Glutamatergic neuron (in vitro differentiated cells): ENCODE results near the gene KIAA0232. TPM values are rescaled to one million over a fixed set of nuclear protein-coding genes. Genes with fewer than 3 reads are reported as not detected.

Experiments used
- DNase-seq: peaks from one replicate; pipeline ENCODE4 v3.0.0; 2022
- H3K27ac Mint-ChIP-seq: one replicate; pipeline ENCODE4 v1.8.0; 2020; ENCODE audit warnings: mild to moderate bottlenecking, mixed read lengths, inconsistent platforms; ENCODE audit not compliant: unreplicated experiment
- H3K27me3 Mint-ChIP-seq: one replicate; pipeline ENCODE4 v1.8.0; 2020; ENCODE audit warnings: mild to moderate bottlenecking, moderate library complexity, mixed read lengths, inconsistent platforms; ENCODE audit not compliant: unreplicated experiment
- H3K36me3 Mint-ChIP-seq: one replicate; pipeline ENCODE4 v1.8.0; 2020; ENCODE audit warnings: mild to moderate bottlenecking, mixed read lengths, inconsistent platforms; ENCODE audit not compliant: unreplicated experiment
- H3K4me1 Mint-ChIP-seq: one replicate; pipeline ENCODE4 v1.8.0; 2020; ENCODE audit warnings: mild to moderate bottlenecking, low read depth, mixed read lengths, inconsistent platforms; ENCODE audit not compliant: unreplicated experiment
- H3K4me3 Mint-ChIP-seq: one replicate; pipeline ENCODE4 v1.8.0; 2020; ENCODE audit warnings: mild to moderate bottlenecking, mixed read lengths, inconsistent platforms; ENCODE audit not compliant: unreplicated experiment
- H3K9me3 Mint-ChIP-seq: one replicate; pipeline ENCODE4 v1.8.0; 2020; ENCODE audit warnings: mild to moderate bottlenecking, moderate library complexity, mixed read lengths, inconsistent platforms; ENCODE audit not compliant: unreplicated experiment
- CTCF ChIP-seq: fragments of 200-600 bp; sonication (generic); IDR thresholded peaks from one replicate; pipeline ENCODE4 v1.5.0; 2021; ENCODE audit not compliant: partially characterized antibody, unreplicated experiment
- total RNA-seq: library from RNA; stranded (reverse); fragmentation: NEBNext Ultra II Directional; extraction: Animal tissue kit (Norgen Biotek cat#: 25700); gene quantifications from one replicate; pipeline ENCODE4 v1.2.1, GENCODE V29; 2021; ENCODE audit not compliant: unreplicated experiment

Gene KIAA0232
- total RNA-seq, 1 donor from 2014 or later: 64.4 TPM

- H3K27ac Mint-ChIP-seq: no peak overlapping the region
- peaks cover 3% of the 10 kb centered on the region for H3K27me3 Mint-ChIP-seq
- no peak overlapping the region for H3K4me3 Mint-ChIP-seq
- H3K4me1 Mint-ChIP-seq: peaks cover 40% of the 10 kb centered on the region
- DNase-seq: no peak
- TF ChIP-seq CTCF: no peak
- H3K36me3 Mint-ChIP-seq: no peaks in the 10 kb centered on the region
- peaks cover 4% of the 10 kb centered on the region for H3K9me3 Mint-ChIP-seq
Observed at GRCh38 chr4:6773106-6773505, 9.4 kb upstream of the KIAA0232 start.

DNA sequence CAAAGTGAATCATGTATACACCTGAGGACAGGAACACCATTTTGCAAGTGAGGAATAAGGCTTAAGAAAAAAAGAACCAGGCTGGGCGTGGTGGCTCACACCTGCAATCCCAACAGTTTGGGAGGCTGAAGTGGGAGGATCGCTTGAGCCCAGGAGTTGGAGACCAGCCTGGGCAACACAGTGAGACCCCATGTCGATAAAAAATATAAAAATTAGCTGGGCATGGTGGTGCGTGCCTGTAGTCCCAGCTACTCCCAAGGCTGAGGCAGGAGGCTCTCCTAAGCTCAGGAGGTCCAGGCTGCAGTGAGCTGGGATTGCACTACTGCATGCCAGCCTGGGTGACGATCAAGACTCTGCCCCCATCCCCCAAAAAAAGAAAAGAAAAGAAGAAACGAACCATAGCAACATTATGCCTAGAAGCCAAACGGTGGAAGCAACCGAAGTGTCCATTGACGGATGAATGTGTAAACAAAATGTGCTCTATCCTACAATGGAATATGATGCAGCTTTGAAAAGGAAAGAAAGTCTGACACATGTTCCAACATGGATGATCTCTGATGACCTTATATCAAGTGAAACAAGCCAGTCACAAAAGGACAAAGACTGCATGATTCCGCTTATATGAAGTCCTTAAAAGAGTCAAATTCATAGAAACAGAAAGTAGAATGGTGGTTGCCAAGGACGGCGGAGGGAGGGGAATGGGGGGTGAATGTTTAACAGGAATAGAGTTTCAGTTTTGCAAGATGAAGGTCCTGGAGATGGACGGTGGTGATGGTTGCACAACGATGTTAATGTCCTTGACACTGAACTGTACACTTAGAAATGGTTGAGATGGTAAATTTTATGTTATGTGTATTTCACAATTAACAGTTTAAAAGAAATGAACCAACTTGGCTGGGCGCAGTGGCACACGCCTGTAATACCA is 8.6 kb upstream of the KIAA0232 start:
- DNase-seq: no peak
- TF ChIP-seq CTCF: no peak
- H3K36me3 Mint-ChIP-seq: no peaks in the 10 kb centered on the region
- H3K9me3 Mint-ChIP-seq: peaks cover 4% of the 10 kb centered on the region
- H3K4me3 Mint-ChIP-seq: no peak overlapping the region
- peaks cover 38% of the 10 kb centered on the region for H3K4me1 Mint-ChIP-seq
- peaks cover 8% of the 10 kb centered on the region for H3K27me3 Mint-ChIP-seq
- H3K27ac Mint-ChIP-seq: no peak overlapping the region

DNA sequence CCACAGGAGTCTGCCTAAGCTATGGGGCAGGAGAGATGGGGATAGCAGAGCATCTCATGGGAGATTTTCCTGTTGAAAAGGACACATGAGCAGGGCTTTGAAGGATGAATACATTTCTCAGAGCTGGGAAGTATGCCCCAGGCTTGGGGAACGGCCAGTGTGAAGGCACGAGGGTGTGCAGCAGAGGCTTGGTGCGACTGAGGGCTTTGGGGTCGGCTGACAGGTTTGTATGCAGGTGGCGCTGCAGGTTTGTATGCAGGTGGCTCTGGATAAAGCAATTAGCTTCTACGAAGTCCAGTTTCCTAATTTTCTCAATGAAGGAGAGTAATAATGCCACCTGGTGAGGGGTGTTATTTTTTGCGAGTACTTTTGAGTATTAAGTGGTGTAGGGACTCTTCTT is 6.8 kb upstream of the KIAA0232 start:
- H3K27ac Mint-ChIP-seq: no peak overlapping the region
- H3K4me1 Mint-ChIP-seq: peaks cover 48% of the 10 kb centered on the region
- DNase-seq: no peak
- no peak for TF ChIP-seq CTCF
- no peak overlapping the region for H3K4me3 Mint-ChIP-seq
- H3K9me3 Mint-ChIP-seq: peaks cover 4% of the 10 kb centered on the region
- peaks cover 8% of the 10 kb centered on the region for H3K27me3 Mint-ChIP-seq
- no peaks in the 10 kb centered on the region for H3K36me3 Mint-ChIP-seq

DNA sequence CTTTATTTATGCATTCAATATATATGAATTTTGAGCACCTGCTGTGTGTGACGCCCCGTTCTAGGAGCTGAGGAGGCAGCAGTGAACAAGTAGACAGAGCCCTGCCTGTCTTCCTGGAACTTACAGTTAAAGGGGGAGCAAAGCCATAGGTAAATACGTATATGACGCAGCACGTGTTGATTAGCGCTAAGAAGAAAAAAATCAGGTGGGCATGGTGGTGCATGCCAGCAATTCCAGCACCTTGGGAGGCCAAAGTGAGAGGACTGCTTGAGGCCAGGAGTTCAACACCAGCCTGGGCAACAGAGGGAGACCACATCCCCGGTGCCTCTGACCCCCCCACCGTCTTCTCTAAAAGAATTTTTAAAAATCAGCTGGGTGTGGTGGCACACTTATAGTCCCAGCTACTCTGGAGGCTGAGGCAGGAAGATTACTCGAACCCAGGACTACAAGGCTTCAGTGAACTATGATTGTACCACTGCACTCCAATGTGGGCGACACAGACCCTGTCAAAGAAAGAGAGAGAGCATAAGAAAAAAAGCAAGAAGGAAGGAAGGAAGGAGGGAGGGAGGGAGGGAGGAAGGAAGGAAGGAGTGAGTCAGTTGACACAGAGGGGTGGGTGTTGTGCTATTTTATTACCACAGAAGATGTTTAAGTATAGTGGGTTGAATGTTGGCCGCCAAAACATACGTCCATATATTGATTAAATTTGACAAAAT is 5.4 kb upstream of the KIAA0232 start:
- peaks cover 8% of the 10 kb centered on the region for H3K27me3 Mint-ChIP-seq
- DNase-seq: no peak
- no peak overlapping the region for H3K27ac Mint-ChIP-seq

More for the DNA sequence above, 5.4 kb upstream of the KIAA0232 start:
- Mint-ChIP-seq H3K9me3 (peaks cover 8% of the 10 kb centered on the region), H3K36me3 (no peaks in the 10 kb centered on the region), H3K4me3 (no peak overlapping the region), H3K4me1 (peaks cover 49% of the 10 kb centered on the region)
- TF ChIP-seq CTCF: no peak
